Measurements from ENCODE around the gene TTC39C.

- TF ChIP-seq CTCF (conservative IDR thresholded peaks at IDR 0.05; ENCODE audit: low read depth, low read length) = no peak
- TF ChIP-seq EZH2 (IDR thresholded peaks at IDR 0.05; ENCODE audit: borderline replicate concordance, low read depth, low read length, poor library complexity, severe bottlenecking) = no peak
Observed at GRCh38 chr18:23977719-23978483, 36.7 kb upstream of the TTC39C start.
